ENCODE measurements around the gene GALNT6.

Gene GALNT6

GRCh38 chr12:51391283-51392123 is at the start of gene GALNT6:
TSS of gene GALNT6 (minus strand) at chr12:51391406. CDS start at chr12:51379781, 11,625 bp downstream.
- Histone ChIP-seq H3K27me3 (ENCODE audit: control insufficient read depth, insufficient read depth, low read length) (peaks cover 4% of the 10 kb centered on the region), H3K27ac (ENCODE audit: low read depth, low read length) (no peak within 1 kb of the TSS)

DNA sequence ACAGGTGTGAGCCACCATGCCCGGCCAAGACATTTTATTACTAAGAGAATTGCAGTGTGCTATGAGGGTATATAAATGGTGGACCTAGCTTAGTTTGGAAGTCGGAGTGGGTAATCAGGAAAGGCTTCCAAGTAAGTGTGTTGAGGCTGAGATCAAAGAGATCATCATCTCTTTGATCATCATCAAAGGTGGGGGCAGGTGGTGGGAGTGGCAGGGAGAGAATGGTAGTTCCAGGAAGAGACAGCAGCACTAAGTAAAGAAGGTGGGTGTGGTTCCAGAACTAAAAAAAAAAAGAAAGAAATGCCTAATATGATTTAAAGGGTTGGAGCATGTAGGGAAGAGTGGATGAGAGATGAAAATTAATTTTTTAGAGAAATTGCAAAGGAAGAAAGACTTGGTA is 48.1 kb upstream of the GALNT6 start:
- no peaks in the 10 kb centered on the region for H3K36me3 ChIP-seq (ENCODE audit: control insufficient read depth, insufficient read depth, low read length)
- no peak overlapping the region for H3K4me3 ChIP-seq (ENCODE audit: low read length)
- H3K27me3 ChIP-seq (ENCODE audit: control insufficient read depth, insufficient read depth, low read length), result no peaks in the 10 kb centered on the region
- no peak overlapping the region for H3K27ac ChIP-seq (ENCODE audit: low read depth, low read length)
- no peak overlapping the region for H3K9ac ChIP-seq (ENCODE audit: low read length)
- H3K4me1 ChIP-seq (ENCODE audit: control insufficient read depth, insufficient read depth, low read length), result no peaks in the 10 kb centered on the region

More at GRCh38 chr12:51391283-51392123, at the start of gene GALNT6:
- H3K36me3 ChIP-seq (ENCODE audit: control insufficient read depth, insufficient read depth, low read length), result no peaks in the 10 kb centered on the region
- no peaks in the 10 kb centered on the region for H3K4me1 ChIP-seq (ENCODE audit: control insufficient read depth, insufficient read depth, low read length)
- peak within 1 kb of the TSS; percentile 75 for H3K4me3 ChIP-seq (ENCODE audit: low read length)
- peak within 1 kb of the TSS; percentile 57 for H3K9ac ChIP-seq (ENCODE audit: low read length)

DNA sequence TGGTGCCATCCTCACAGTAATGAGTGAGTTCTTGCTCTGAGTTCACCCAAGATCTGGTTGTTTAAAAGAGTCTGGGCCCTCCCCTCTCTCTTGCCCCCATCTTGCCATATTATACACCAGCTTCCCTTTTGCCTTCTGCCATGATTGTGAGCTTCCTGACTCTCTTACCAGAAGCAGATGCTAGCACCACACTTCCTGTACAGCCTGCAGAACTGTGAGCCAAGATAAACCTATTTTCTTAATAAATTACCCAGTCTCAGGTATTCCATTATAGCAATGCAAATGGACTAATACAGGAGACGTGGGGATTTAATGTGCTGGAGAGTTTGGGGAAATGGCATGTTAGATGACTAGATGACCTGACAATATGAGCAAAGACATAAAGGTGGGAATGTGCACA is 46.2 kb upstream of the GALNT6 start:
- Histone ChIP-seq H3K4me3 (ENCODE audit: low read length) (no peak overlapping the region), H3K27ac (ENCODE audit: low read depth, low read length) (no peak overlapping the region)

GRCh38 chr12:51434305-51434704 is 43.1 kb upstream of the GALNT6 start:
- H3K27me3 ChIP-seq (ENCODE audit: control insufficient read depth, insufficient read depth, low read length), result no peaks in the 10 kb centered on the region
- H3K4me3 ChIP-seq (ENCODE audit: low read length), result no peak overlapping the region
- H3K4me1 ChIP-seq (ENCODE audit: control insufficient read depth, insufficient read depth, low read length), result no peaks in the 10 kb centered on the region
- no peak overlapping the region for H3K9ac ChIP-seq (ENCODE audit: low read length)
- H3K27ac ChIP-seq (ENCODE audit: low read depth, low read length), result no peak overlapping the region
- no peaks in the 10 kb centered on the region for H3K36me3 ChIP-seq (ENCODE audit: control insufficient read depth, insufficient read depth, low read length)

More for the DNA sequence above, 46.2 kb upstream of the GALNT6 start:
- Histone ChIP-seq H3K27me3 (ENCODE audit: control insufficient read depth, insufficient read depth, low read length) (no peaks in the 10 kb centered on the region), H3K4me1 (ENCODE audit: control insufficient read depth, insufficient read depth, low read length) (no peaks in the 10 kb centered on the region), H3K9ac (ENCODE audit: low read length) (no peak overlapping the region), H3K36me3 (ENCODE audit: control insufficient read depth, insufficient read depth, low read length) (no peaks in the 10 kb centered on the region)

DNA sequence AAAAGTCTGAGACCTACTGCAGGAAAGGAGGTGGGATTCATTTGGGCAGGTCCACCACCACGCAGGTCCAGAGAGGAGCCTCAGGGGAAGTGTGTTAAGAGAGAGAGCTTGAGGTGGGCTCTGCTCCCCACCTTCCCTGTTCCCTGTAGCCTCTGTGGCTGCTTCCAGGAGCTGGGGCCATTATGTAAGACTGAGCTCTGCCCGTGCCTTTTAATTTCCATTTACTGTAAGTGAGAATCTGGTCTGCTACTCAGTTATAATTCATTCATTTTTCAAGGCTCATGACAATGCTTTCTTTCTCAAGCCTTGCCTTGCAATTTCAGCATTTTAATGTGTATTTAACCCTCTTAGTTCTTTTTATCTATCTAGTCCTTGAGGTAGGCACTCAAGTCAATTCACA is 41.7 kb upstream of the GALNT6 start:
- Histone ChIP-seq H3K36me3 (ENCODE audit: control insufficient read depth, insufficient read depth, low read length) (no peaks in the 10 kb centered on the region), H3K9ac (ENCODE audit: low read length) (no peak overlapping the region), H3K27me3 (ENCODE audit: control insufficient read depth, insufficient read depth, low read length) (no peaks in the 10 kb centered on the region), H3K4me3 (ENCODE audit: low read length) (no peak overlapping the region), H3K27ac (ENCODE audit: low read depth, low read length) (no peak overlapping the region), H3K4me1 (ENCODE audit: control insufficient read depth, insufficient read depth, low read length) (no peaks in the 10 kb centered on the region)

DNA sequence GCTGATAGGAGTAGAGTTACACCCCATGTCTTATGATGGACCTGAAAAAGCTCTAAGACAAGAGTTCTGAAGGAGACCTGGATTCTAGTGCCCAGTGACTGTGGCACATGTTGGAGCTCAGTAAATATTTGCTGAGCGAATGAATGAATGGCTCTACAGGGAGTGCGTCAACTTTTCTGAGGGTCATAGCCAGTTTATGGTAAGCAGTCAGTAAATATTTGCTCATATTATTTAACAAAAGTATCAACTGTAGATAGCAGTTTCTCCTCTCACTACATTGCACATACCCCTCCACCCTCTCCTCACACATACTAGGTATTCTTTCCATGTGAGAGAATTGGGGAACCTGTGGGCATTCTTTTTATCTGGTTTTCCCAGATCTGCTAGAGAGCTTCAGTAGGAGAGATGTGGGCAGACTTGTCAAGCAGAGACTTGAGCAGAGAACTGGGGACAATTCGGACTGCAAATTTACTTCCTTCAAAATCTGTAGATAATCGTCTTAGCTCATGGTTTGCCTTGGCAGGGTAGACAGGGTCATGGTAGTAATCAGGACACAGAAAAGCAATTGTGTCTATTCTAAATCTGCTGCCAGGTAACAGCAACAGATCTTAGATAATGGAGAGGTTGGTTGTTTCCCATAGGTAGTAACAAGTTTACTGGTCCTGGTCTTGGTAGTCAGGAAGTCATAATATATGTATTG is 39.1 kb upstream of the GALNT6 start:
- Histone ChIP-seq H3K9ac (ENCODE audit: low read length) (no peak overlapping the region), H3K4me1 (ENCODE audit: control insufficient read depth, insufficient read depth, low read length) (no peaks in the 10 kb centered on the region), H3K4me3 (ENCODE audit: low read length) (no peak overlapping the region), H3K27ac (ENCODE audit: low read depth, low read length) (no peak overlapping the region), H3K36me3 (ENCODE audit: control insufficient read depth, insufficient read depth, low read length) (no peaks in the 10 kb centered on the region), H3K27me3 (ENCODE audit: control insufficient read depth, insufficient read depth, low read length) (no peaks in the 10 kb centered on the region)

GRCh38 chr12:51429700-51430099 is 38.5 kb upstream of the GALNT6 start:
- H3K4me3 ChIP-seq (ENCODE audit: low read length), result no peak overlapping the region
- H3K27me3 ChIP-seq (ENCODE audit: control insufficient read depth, insufficient read depth, low read length), result no peaks in the 10 kb centered on the region
- no peaks in the 10 kb centered on the region for H3K4me1 ChIP-seq (ENCODE audit: control insufficient read depth, insufficient read depth, low read length)
- no peak overlapping the region for H3K27ac ChIP-seq (ENCODE audit: low read depth, low read length)
- no peaks in the 10 kb centered on the region for H3K36me3 ChIP-seq (ENCODE audit: control insufficient read depth, insufficient read depth, low read length)
- H3K9ac ChIP-seq (ENCODE audit: low read length), result no peak overlapping the region

GRCh38 chr12:51428256-51428655 is 37.0 kb upstream of the GALNT6 start:
- no peak overlapping the region for H3K9ac ChIP-seq (ENCODE audit: low read length)
- H3K4me1 ChIP-seq (ENCODE audit: control insufficient read depth, insufficient read depth, low read length), result no peaks in the 10 kb centered on the region
- no peak overlapping the region for H3K27ac ChIP-seq (ENCODE audit: low read depth, low read length)
- H3K36me3 ChIP-seq (ENCODE audit: control insufficient read depth, insufficient read depth, low read length), result no peaks in the 10 kb centered on the region
- no peaks in the 10 kb centered on the region for H3K27me3 ChIP-seq (ENCODE audit: control insufficient read depth, insufficient read depth, low read length)
- H3K4me3 ChIP-seq (ENCODE audit: low read length), result no peak overlapping the region

GRCh38 chr12:51424662-51425539 is 33.7 kb upstream of the GALNT6 start, which contains the start of gene SLC4A8:
TSS of gene SLC4A8 (plus strand) at chr12:51424831. CDS start at chr12:51424988, 157 bp downstream.
- H3K27me3 ChIP-seq (ENCODE audit: control insufficient read depth, insufficient read depth, low read length), result peaks cover 4% of the 10 kb centered on the region
- peak within 1 kb of the TSS; percentile 42 for H3K4me3 ChIP-seq (ENCODE audit: low read length)
- no peak within 1 kb of the TSS for H3K9ac ChIP-seq (ENCODE audit: low read length)
- no peaks in the 10 kb centered on the region for H3K4me1 ChIP-seq (ENCODE audit: control insufficient read depth, insufficient read depth, low read length)
- no peak within 1 kb of the TSS for H3K27ac ChIP-seq (ENCODE audit: low read depth, low read length)
- no peaks in the 10 kb centered on the region for H3K36me3 ChIP-seq (ENCODE audit: control insufficient read depth, insufficient read depth, low read length)

GRCh38 chr12:51424094-51424661 is 33.0 kb upstream of the GALNT6 start:
- Histone ChIP-seq H3K4me3 (ENCODE audit: low read length) (peak overlapping the region; percentile 42), H3K27ac (ENCODE audit: low read depth, low read length) (no peak overlapping the region), H3K9ac (ENCODE audit: low read length) (no peak overlapping the region), H3K27me3 (ENCODE audit: control insufficient read depth, insufficient read depth, low read length) (peaks cover 4% of the 10 kb centered on the region), H3K36me3 (ENCODE audit: control insufficient read depth, insufficient read depth, low read length) (no peaks in the 10 kb centered on the region), H3K4me1 (ENCODE audit: control insufficient read depth, insufficient read depth, low read length) (no peaks in the 10 kb centered on the region)

DNA sequence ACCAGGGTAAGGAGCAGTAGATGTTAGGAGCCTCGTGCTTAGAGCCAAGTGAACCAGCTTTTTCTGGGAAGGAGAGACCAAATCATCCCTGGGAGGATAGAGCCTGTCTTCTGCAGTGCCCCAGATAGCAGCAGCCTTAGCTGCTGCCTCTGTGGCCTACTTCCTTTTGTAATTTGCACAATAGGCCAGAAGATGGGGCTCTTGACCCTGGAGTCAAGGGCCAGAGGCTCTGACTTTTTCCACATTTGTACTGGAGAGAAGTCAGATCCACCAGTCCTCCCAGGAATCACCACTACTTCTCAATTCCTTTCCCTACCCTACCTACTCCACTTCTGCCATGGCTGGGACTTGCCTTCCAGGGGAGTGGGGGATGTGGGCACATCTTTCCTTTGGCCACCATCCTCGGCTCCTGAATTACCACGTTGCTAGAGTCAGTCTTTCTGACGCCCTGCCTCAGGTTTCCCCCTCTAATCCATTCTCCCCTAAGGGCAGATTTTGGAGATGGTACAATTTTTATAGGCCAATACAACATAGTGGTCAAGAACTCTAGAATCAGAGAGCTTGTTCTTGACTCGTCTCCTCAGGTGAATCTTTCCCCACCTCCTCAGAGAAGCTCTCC is 30.2 kb upstream of the GALNT6 start:
- H3K27me3 ChIP-seq (ENCODE audit: control insufficient read depth, insufficient read depth, low read length), result peaks cover 4% of the 10 kb centered on the region
- no peak overlapping the region for H3K27ac ChIP-seq (ENCODE audit: low read depth, low read length)
- no peak overlapping the region for H3K4me3 ChIP-seq (ENCODE audit: low read length)
- no peaks in the 10 kb centered on the region for H3K4me1 ChIP-seq (ENCODE audit: control insufficient read depth, insufficient read depth, low read length)
- no peak overlapping the region for H3K9ac ChIP-seq (ENCODE audit: low read length)
- no peaks in the 10 kb centered on the region for H3K36me3 ChIP-seq (ENCODE audit: control insufficient read depth, insufficient read depth, low read length)
